ENCODE results near the gene PELI2.

Gene PELI2

GRCh38 chr14:56131004-56131864, 13.0 kb downstream of the PELI2 start:
- no peaks in the 10 kb centered on the region for H3K27me3 ChIP-seq (ENCODE audit: insufficient read depth, low read length)
- H3K79me2 ChIP-seq (ENCODE audit: control insufficient read depth, insufficient read depth, low read length, unreplicated experiment) = no peaks in the 10 kb centered on the region
- H3K27ac ChIP-seq (ENCODE audit: low read depth, low read length) = no peak overlapping the region
- peaks cover 6% of the 10 kb centered on the region for H3K4me1 ChIP-seq (ENCODE audit: control insufficient read depth, insufficient read depth, low read length, unreplicated experiment)
- H2AFZ ChIP-seq (ENCODE audit: low read length, unreplicated experiment) = no peak overlapping the region
- no peaks in the 10 kb centered on the region for H3K36me3 ChIP-seq (ENCODE audit: insufficient read depth, low read length)
- no peak overlapping the region for H3K4me3 ChIP-seq (ENCODE audit: low read depth, low read length)

GRCh38 chr14:56131865-56132833, 13.9 kb downstream of the PELI2 start:
- no peaks in the 10 kb centered on the region for H3K79me2 ChIP-seq (ENCODE audit: control insufficient read depth, insufficient read depth, low read length, unreplicated experiment)
- no peak overlapping the region for H2AFZ ChIP-seq (ENCODE audit: low read length, unreplicated experiment)
- no peak overlapping the region for H3K27ac ChIP-seq (ENCODE audit: low read depth, low read length)

DNA sequence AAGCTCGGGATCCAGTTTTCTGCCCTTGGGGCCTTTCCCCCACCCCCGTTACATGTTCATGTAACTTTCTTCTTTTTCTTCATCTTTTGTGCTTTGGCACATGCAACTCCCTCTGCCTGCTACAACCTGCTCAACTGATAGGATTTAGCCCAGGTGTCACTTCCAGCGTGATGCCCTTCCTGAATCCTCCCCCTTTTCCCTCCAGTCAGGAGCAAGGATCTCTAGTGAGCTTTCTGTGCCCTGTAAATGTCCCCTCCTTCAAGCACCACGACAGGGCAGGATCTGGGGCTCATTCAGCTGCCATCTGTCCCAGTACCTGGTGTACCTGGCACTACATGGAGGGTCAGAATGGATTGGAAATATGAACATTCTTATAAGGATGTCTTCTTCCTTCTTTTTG, 15.3 kb downstream of the PELI2 start:
- H3K36me3 ChIP-seq (ENCODE audit: insufficient read depth, low read length) = no peaks in the 10 kb centered on the region
- H3K4me3 ChIP-seq (ENCODE audit: low read depth, low read length) = no peak overlapping the region
- H2AFZ ChIP-seq (ENCODE audit: low read length, unreplicated experiment) = no peak overlapping the region
- no peak overlapping the region for H3K27ac ChIP-seq (ENCODE audit: low read depth, low read length)
- H3K27me3 ChIP-seq (ENCODE audit: insufficient read depth, low read length) = peaks cover 8% of the 10 kb centered on the region; the same call in 1 of the 2 replicates
- peaks cover 6% of the 10 kb centered on the region for H3K4me1 ChIP-seq (ENCODE audit: control insufficient read depth, insufficient read depth, low read length, unreplicated experiment)
- H3K79me2 ChIP-seq (ENCODE audit: control insufficient read depth, insufficient read depth, low read length, unreplicated experiment) = no peaks in the 10 kb centered on the region

More at GRCh38 chr14:56131865-56132833, 13.9 kb downstream of the PELI2 start:
- H3K4me3 ChIP-seq (ENCODE audit: low read depth, low read length) = no peak overlapping the region
- H3K36me3 ChIP-seq (ENCODE audit: insufficient read depth, low read length) = no peaks in the 10 kb centered on the region
- peaks cover 7% of the 10 kb centered on the region; the same call in 1 of the 2 replicates for H3K27me3 ChIP-seq (ENCODE audit: insufficient read depth, low read length)
- peaks cover 6% of the 10 kb centered on the region for H3K4me1 ChIP-seq (ENCODE audit: control insufficient read depth, insufficient read depth, low read length, unreplicated experiment)

DNA sequence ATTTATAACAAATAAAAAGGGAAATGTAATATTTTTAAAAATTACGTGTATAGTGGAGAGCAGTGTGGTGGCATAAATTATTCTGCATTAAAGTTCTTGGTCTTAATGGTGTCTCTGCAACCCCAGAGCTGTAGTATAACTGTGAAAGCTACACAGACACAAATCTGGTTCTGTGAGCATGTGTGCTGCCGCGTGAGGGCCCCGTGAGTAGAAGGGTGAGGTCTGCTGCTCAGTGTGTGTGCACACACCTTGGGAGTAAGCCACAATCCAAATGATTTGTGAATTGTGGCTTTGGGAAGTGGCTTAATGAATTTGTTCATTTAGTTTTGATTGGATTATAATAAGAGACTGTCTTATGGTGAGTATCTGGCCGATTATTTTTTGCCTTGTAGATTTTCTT, 16.8 kb downstream of the PELI2 start:
- peaks cover 8% of the 10 kb centered on the region; the same call in 1 of the 2 replicates for H3K27me3 ChIP-seq (ENCODE audit: insufficient read depth, low read length)
- no peaks in the 10 kb centered on the region for H3K36me3 ChIP-seq (ENCODE audit: insufficient read depth, low read length)
- no peaks in the 10 kb centered on the region for H3K79me2 ChIP-seq (ENCODE audit: control insufficient read depth, insufficient read depth, low read length, unreplicated experiment)
- H2AFZ ChIP-seq (ENCODE audit: low read length, unreplicated experiment) = no peak overlapping the region
- H3K27ac ChIP-seq (ENCODE audit: low read depth, low read length) = no peak overlapping the region
- no peak overlapping the region for H3K4me3 ChIP-seq (ENCODE audit: low read depth, low read length)
- H3K4me1 ChIP-seq (ENCODE audit: control insufficient read depth, insufficient read depth, low read length, unreplicated experiment) = peaks cover 6% of the 10 kb centered on the region

GRCh38 chr14:56135668-56136067, 17.5 kb downstream of the PELI2 start:
- peaks cover 8% of the 10 kb centered on the region; the same call in 1 of the 2 replicates for H3K27me3 ChIP-seq (ENCODE audit: insufficient read depth, low read length)
- H3K4me3 ChIP-seq (ENCODE audit: low read depth, low read length) = no peak overlapping the region
- H3K79me2 ChIP-seq (ENCODE audit: control insufficient read depth, insufficient read depth, low read length, unreplicated experiment) = no peaks in the 10 kb centered on the region
- H3K27ac ChIP-seq (ENCODE audit: low read depth, low read length) = no peak overlapping the region
- peaks cover 6% of the 10 kb centered on the region for H3K4me1 ChIP-seq (ENCODE audit: control insufficient read depth, insufficient read depth, low read length, unreplicated experiment)
- H2AFZ ChIP-seq (ENCODE audit: low read length, unreplicated experiment) = no peak overlapping the region
- no peaks in the 10 kb centered on the region for H3K36me3 ChIP-seq (ENCODE audit: insufficient read depth, low read length)

DNA sequence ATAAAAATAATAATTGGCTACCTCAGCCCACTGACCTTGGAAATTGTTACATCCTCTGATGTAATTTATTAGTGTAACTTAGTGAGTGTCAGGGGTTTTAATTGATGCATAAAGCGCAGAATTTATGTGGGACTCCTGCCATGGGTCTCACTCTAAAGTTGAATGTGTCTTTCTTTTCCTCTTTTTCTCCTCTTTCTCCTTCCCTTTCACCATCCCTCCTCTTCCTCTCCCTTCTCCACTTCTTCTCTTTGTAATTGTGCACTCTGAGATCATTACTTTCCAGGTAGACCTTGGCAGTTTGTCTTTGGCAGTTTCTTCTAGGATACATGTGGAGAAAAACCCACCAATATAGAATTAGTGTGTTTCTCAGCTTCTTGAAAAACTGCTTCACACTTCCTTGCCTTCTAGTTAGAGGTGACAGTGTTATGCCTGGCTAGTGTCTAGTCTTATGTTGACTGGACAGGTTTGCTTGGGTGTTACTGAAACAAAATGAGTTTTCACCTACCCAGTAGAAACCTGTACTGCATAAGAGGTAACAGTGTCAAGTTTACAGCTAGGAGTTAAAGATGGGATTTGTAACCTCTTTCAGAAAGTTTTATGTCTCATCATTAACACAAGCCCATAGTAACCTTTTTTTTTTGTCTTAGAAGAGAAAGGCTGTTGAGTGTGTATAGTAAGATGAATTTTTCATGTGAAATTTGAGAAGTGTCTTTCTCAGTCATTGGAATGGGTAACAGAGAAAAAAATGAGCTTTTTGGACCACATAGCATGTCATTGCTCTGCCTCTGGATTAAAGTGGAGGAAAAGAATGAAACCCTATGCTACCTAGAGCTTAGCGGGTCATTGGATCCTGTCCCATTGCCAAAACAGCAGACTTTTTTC, 18.6 kb downstream of the PELI2 start:
- Histone ChIP-seq H3K36me3 (ENCODE audit: insufficient read depth, low read length) (no peaks in the 10 kb centered on the region), H2AFZ (ENCODE audit: low read length, unreplicated experiment) (no peak overlapping the region), H3K79me2 (ENCODE audit: control insufficient read depth, insufficient read depth, low read length, unreplicated experiment) (no peaks in the 10 kb centered on the region), H3K4me3 (ENCODE audit: low read depth, low read length) (no peak overlapping the region), H3K27me3 (ENCODE audit: insufficient read depth, low read length) (peaks cover 8% of the 10 kb centered on the region; the same call in 1 of the 2 replicates), H3K4me1 (ENCODE audit: control insufficient read depth, insufficient read depth, low read length, unreplicated experiment) (peaks cover 6% of the 10 kb centered on the region), H3K27ac (ENCODE audit: low read depth, low read length) (no peak overlapping the region)

DNA sequence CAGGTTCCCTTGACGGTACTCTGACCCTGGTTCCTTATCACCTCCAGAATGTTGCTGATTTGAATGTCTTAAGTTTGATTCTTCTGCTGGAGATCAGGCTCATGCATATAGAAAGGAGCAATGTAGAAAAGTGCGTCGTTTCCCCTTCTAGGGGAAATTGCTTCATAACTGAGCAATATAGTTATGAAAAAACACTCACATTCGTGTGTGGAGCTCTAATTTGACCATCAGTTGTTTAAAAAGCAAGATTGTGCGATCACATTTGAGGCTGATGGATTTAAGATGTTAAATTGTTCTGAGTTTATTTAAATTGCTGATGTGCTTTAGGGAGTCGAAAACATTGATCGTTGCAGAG, 19.2 kb downstream of the PELI2 start:
- no peak overlapping the region for H2AFZ ChIP-seq (ENCODE audit: low read length, unreplicated experiment)
- H3K27ac ChIP-seq (ENCODE audit: low read depth, low read length) = no peak overlapping the region
- peaks cover 3% of the 10 kb centered on the region for H3K4me1 ChIP-seq (ENCODE audit: control insufficient read depth, insufficient read depth, low read length, unreplicated experiment)
- no peaks in the 10 kb centered on the region for H3K36me3 ChIP-seq (ENCODE audit: insufficient read depth, low read length)
- H3K4me3 ChIP-seq (ENCODE audit: low read depth, low read length) = no peak overlapping the region
- peaks cover 8% of the 10 kb centered on the region; the same call in 1 of the 2 replicates for H3K27me3 ChIP-seq (ENCODE audit: insufficient read depth, low read length)
- H3K79me2 ChIP-seq (ENCODE audit: control insufficient read depth, insufficient read depth, low read length, unreplicated experiment) = no peaks in the 10 kb centered on the region

DNA sequence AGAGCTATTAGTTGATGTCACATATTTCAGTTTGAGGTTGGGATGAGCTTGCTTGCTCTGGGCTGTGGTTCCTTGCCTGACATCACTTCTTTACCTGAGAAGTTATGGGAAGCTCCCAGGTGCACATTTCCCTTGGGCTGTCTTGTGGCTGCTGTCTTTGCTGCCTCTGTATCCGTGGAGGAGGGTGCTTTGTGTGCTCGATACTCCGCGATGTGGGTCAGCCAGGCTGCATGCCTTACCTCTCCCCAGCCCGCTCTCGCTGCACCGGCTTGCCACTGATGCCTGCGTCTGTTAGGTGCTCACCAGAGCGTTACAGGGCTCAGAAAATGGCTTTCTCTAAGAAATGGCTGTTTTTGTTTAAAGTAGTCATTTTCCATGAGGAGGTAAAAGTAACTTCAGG, 19.6 kb downstream of the PELI2 start:
- H3K27ac ChIP-seq (ENCODE audit: low read depth, low read length) = no peak overlapping the region
- no peak overlapping the region for H2AFZ ChIP-seq (ENCODE audit: low read length, unreplicated experiment)
- no peak overlapping the region for H3K4me3 ChIP-seq (ENCODE audit: low read depth, low read length)
- H3K4me1 ChIP-seq (ENCODE audit: control insufficient read depth, insufficient read depth, low read length, unreplicated experiment) = no peaks in the 10 kb centered on the region
- peaks cover 8% of the 10 kb centered on the region; the same call in 1 of the 2 replicates for H3K27me3 ChIP-seq (ENCODE audit: insufficient read depth, low read length)
- H3K36me3 ChIP-seq (ENCODE audit: insufficient read depth, low read length) = no peaks in the 10 kb centered on the region
- H3K79me2 ChIP-seq (ENCODE audit: control insufficient read depth, insufficient read depth, low read length, unreplicated experiment) = no peaks in the 10 kb centered on the region

DNA sequence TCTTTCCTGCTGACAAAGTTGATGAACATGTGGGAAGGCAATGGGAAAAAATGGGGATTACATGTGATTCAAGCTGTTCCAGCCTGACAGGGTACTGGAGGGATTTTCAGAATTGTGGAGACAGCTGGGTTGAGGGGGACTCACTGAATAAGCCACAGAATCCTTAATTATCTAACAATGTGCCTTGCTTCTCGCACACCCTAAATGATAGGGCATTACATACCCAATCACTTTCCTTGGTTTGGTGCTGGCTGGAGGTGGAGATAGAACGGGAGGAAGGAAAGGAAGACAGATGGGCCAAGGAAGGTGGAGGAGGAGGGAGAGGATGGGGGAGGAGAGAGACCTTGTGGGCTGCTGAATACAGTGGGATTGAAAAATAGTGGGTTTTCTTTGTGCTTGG, 20.7 kb downstream of the PELI2 start:
- Histone ChIP-seq H3K27me3 (ENCODE audit: insufficient read depth, low read length) (peaks cover 8% of the 10 kb centered on the region; the same call in 1 of the 2 replicates), H3K79me2 (ENCODE audit: control insufficient read depth, insufficient read depth, low read length, unreplicated experiment) (no peaks in the 10 kb centered on the region), H3K36me3 (ENCODE audit: insufficient read depth, low read length) (no peaks in the 10 kb centered on the region), H3K27ac (ENCODE audit: low read depth, low read length) (no peak overlapping the region), H3K4me1 (ENCODE audit: control insufficient read depth, insufficient read depth, low read length, unreplicated experiment) (no peaks in the 10 kb centered on the region), H2AFZ (ENCODE audit: low read length, unreplicated experiment) (no peak overlapping the region), H3K4me3 (ENCODE audit: low read depth, low read length) (no peak overlapping the region)

DNA sequence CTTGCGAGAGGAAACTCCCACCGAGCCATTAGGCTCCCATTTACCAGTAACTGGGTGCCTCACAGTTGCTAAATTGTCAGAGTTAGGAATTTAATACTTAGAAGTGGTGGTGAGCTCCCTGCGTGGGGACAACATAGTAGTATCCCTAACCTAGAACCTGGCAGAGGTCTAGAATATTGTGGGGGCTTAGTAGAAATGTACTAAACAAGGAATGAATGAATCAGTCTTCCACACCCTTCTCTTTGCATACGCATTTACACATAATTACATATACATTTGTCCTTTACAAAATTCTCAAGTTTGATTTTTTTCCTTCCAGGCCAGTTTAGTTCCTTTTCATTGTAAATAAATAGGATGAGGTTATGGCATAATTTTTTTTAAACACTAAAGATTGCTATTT, 24.1 kb downstream of the PELI2 start:
- Histone ChIP-seq H3K4me3 (ENCODE audit: low read depth, low read length) (no peak overlapping the region), H3K79me2 (ENCODE audit: control insufficient read depth, insufficient read depth, low read length, unreplicated experiment) (no peaks in the 10 kb centered on the region), H3K27me3 (ENCODE audit: insufficient read depth, low read length) (no peaks in the 10 kb centered on the region), H3K36me3 (ENCODE audit: insufficient read depth, low read length) (no peaks in the 10 kb centered on the region), H3K4me1 (ENCODE audit: control insufficient read depth, insufficient read depth, low read length, unreplicated experiment) (peaks cover 13% of the 10 kb centered on the region), H3K27ac (ENCODE audit: low read depth, low read length) (no peak overlapping the region), H2AFZ (ENCODE audit: low read length, unreplicated experiment) (no peak overlapping the region)
